Effector memory CD4-positive, alpha-beta T cell (primary cell): ENCODE results near the gene NEK2.

Experiments
- DNase-seq, 3 donors: peaks; one replicate each; pipeline ENCODE4 v3.0.0-alpha.2; 2020
- H3K27ac ChIP-seq: 2 replicates; pipeline ENCODE4 v1.7.0; 2013; ENCODE audit warnings: mild to moderate bottlenecking, low read length, moderate library complexity; ENCODE audit not compliant: insufficient read depth, poor library complexity, severe bottlenecking
- H3K27me3 ChIP-seq: replicated peaks from 2 replicates; pipeline ENCODE4 v1.7.0; 2013; ENCODE audit warnings: mild to moderate bottlenecking, low read length; ENCODE audit not compliant: insufficient read depth, control insufficient read depth, poor library complexity, severe bottlenecking
- H3K36me3 ChIP-seq: 2 replicates; pipeline ENCODE4 v1.7.0; 2013; ENCODE audit warnings: mild to moderate bottlenecking, low read length, moderate library complexity; ENCODE audit not compliant: control insufficient read depth, insufficient read depth
- H3K4me1 ChIP-seq: 2 replicates; pipeline ENCODE4 v1.7.0; 2013; ENCODE audit warnings: low read length, mild to moderate bottlenecking; ENCODE audit not compliant: control insufficient read depth, insufficient read depth, poor library complexity, severe bottlenecking
- H3K4me3 ChIP-seq: 2 replicates; pipeline ENCODE4 v1.7.0; 2013; ENCODE audit warnings: low read length, low read depth, mild to moderate bottlenecking; ENCODE audit not compliant: insufficient read depth, poor library complexity, severe bottlenecking
- H3K9me3 ChIP-seq: 2 replicates; pipeline ENCODE4 v1.7.0; 2013; ENCODE audit warnings: mild to moderate bottlenecking, low read length, moderate library complexity; ENCODE audit not compliant: control insufficient read depth

NEK2 gene

DNA sequence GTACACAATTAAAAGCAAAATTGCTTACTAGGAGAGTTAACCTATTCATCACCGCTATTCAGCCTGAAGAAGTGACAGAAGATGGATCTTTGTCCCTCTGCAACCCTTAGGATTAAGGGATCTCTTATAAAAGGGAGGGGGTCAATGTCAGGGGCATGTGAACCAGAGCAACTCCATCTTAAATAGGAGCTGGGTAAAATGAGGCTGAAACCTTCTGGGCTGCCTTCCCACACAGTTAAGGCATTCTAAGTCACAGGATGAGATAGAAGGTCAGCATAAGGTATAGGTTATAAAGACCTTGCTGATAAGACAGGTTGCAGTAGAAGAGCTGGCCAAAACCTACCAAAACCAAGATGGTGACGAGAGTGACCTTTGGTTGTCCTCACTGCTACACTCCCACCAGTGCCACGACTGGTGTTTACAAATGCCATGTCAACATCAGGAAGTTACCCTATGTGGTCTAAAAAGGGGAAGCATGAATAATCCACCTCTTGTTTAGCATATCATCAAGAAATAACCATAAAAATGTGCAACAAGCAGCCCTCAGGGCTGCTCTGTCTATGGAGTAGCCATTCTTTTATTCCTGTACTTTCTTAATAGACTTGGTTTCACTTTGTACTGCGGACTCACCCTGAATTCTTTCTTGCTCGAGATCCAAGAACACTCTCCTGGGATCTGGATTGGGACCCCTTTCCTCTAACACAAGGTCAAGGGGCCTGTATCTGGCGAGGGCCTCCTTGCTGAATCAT is 35.3 kb upstream of the NEK2 start:
- H3K36me3 ChIP-seq, result no peaks in the 10 kb centered on the region
- H3K4me3 ChIP-seq, result no peak overlapping the region
- no peak for DNase-seq
- H3K27ac ChIP-seq, result no peak overlapping the region
- no peaks in the 10 kb centered on the region for H3K9me3 ChIP-seq
- H3K27me3 ChIP-seq, result no peaks in the 10 kb centered on the region
- no peaks in the 10 kb centered on the region for H3K4me1 ChIP-seq

DNA sequence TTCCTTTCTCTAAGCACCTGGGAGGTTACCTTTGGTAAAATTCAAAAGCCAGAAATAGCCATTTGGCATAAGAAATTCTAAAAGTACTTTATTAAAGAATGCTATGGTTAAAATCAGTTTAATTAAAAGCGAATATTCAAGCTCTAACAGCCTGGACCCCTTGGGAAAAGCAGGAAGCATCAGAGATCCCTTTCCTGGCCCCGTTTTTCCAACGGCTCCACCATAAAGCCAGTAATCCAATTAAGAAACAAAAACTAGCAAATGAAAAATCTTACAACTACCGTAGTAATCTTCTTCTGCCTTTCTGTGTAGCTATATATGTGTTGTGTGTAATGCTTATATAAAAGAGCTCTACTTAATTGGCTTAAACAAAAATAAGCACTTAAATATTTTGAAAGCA is 33.5 kb upstream of the NEK2 start:
- no peak for DNase-seq
- Histone ChIP-seq H3K27me3 (no peaks in the 10 kb centered on the region), H3K9me3 (no peaks in the 10 kb centered on the region), H3K36me3 (no peaks in the 10 kb centered on the region), H3K27ac (no peak overlapping the region), H3K4me3 (no peak overlapping the region), H3K4me1 (no peaks in the 10 kb centered on the region)

GRCh38 chr1:211708006-211708405 is 32.6 kb upstream of the NEK2 start:
- DNase-seq, result no peak
- Histone ChIP-seq H3K9me3 (no peaks in the 10 kb centered on the region), H3K4me1 (no peaks in the 10 kb centered on the region), H3K27ac (no peak overlapping the region), H3K4me3 (no peak overlapping the region), H3K27me3 (no peaks in the 10 kb centered on the region), H3K36me3 (no peaks in the 10 kb centered on the region)

GRCh38 chr1:211705467-211706091 is 30.2 kb upstream of the NEK2 start:
- no peak for DNase-seq
- Histone ChIP-seq H3K4me3 (no peak overlapping the region), H3K9me3 (no peaks in the 10 kb centered on the region), H3K27me3 (no peaks in the 10 kb centered on the region), H3K27ac (no peak overlapping the region), H3K36me3 (no peaks in the 10 kb centered on the region), H3K4me1 (no peaks in the 10 kb centered on the region)

DNA sequence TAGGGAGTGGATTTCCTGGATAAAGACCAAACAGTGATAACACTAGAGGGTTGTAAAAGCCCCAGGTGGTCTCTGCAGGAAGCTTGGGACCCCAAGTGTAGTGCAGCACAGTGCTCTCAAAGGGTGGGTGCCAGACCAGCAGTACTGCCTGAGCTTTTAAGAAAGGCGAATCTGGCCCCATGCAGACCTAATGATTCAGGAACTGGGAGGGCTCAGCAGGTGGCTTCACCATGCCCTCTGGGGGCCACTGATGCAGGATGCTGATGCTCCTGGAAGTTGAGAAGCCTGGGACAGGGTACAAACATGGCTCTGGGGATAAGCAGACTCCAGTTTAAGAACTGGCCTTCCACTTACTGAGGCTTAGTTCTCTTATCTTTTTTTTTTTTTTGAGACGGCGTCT is 29.1 kb upstream of the NEK2 start:
- Histone ChIP-seq H3K36me3 (no peaks in the 10 kb centered on the region), H3K27ac (no peak overlapping the region), H3K4me3 (no peak overlapping the region), H3K27me3 (no peaks in the 10 kb centered on the region), H3K9me3 (no peaks in the 10 kb centered on the region), H3K4me1 (no peaks in the 10 kb centered on the region)
- DNase-seq, result no peak

DNA sequence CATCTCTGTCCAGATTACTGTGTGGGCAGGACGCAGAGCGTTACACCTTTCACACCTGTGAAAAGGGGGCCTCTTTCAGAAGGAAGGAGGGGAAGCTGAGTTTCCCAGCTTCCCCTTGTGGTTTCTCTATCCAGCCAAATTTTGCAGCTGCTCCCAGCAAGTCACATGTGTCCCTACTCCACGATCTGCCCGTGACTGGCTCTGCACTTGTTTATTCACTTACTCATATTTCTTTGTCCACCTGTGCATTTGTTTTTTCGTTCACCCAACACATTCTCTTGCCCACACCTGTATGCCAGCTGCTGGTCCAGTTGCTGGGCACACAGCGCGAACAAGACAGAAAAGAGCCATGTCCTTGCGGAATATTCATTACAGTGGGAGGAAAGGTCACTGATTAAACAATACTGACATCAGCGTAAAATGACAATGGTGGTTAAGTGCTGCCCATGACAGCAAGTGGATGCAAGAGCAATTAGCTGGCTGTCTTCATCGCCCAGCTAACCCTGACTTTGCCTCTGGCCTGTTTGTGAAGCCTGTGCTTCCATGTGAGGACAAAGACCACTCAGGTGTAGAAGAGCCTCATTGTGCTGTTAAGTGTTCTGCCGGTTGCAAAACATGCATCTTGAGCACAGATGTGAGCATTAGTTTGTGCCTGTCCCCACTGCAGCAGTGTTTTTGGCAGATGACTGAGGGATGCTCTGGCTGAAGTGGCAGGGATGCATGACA is 28.6 kb upstream of the NEK2 start:
- Histone ChIP-seq H3K9me3 (no peaks in the 10 kb centered on the region), H3K36me3 (no peaks in the 10 kb centered on the region), H3K27ac (no peak overlapping the region), H3K4me3 (no peak overlapping the region), H3K4me1 (no peaks in the 10 kb centered on the region), H3K27me3 (no peaks in the 10 kb centered on the region)
- DNase-seq, result no peak

DNA sequence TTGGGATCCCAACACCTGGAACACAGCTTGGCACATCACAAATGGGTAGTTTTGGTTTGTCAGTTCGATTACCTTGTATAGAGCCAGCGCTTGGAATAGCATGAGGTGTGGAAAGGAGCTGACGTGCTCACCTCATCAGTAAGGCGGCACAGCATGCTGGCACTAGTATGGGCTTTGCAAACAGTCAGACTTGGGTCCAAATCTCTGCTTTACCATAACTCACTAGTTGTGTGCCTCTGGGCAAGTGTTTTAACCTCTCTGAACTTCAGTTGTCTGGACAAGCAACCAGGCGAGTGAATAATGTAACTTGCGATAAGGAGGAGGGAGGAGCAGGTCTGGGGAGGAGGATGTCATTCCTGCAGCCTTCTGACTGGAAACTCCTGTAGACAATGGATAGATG is 26.3 kb upstream of the NEK2 start:
- Histone ChIP-seq H3K4me1 (no peaks in the 10 kb centered on the region), H3K4me3 (no peak overlapping the region), H3K36me3 (no peaks in the 10 kb centered on the region), H3K27ac (no peak overlapping the region), H3K9me3 (no peaks in the 10 kb centered on the region), H3K27me3 (no peaks in the 10 kb centered on the region)
- DNase-seq, result no peak

DNA sequence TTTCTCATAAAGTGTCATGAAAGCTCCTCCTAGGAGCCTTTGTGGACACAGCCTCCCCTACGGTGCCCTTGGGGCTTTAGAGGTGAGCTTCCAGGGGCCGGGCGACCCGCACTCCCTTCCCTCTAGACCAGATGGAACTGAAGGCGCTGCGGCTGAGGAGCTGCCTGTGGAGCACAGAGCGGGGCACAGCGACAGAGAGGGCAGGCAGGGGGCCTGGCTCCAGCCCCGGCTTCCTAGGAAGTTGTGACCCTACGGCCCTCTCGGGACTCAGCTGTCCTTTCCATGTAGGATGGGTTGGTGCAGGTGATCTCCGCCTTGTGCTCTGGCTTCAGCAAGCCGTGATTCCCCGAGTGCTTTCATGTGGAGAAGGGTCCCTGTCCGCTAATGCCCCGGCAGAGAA is 23.6 kb upstream of the NEK2 start:
- no peak for DNase-seq
- H3K4me3 ChIP-seq, result no peak overlapping the region
- no peaks in the 10 kb centered on the region for H3K36me3 ChIP-seq
- no peaks in the 10 kb centered on the region for H3K4me1 ChIP-seq
- H3K27ac ChIP-seq, result no peak overlapping the region
- no peaks in the 10 kb centered on the region for H3K9me3 ChIP-seq
- no peaks in the 10 kb centered on the region for H3K27me3 ChIP-seq

DNA sequence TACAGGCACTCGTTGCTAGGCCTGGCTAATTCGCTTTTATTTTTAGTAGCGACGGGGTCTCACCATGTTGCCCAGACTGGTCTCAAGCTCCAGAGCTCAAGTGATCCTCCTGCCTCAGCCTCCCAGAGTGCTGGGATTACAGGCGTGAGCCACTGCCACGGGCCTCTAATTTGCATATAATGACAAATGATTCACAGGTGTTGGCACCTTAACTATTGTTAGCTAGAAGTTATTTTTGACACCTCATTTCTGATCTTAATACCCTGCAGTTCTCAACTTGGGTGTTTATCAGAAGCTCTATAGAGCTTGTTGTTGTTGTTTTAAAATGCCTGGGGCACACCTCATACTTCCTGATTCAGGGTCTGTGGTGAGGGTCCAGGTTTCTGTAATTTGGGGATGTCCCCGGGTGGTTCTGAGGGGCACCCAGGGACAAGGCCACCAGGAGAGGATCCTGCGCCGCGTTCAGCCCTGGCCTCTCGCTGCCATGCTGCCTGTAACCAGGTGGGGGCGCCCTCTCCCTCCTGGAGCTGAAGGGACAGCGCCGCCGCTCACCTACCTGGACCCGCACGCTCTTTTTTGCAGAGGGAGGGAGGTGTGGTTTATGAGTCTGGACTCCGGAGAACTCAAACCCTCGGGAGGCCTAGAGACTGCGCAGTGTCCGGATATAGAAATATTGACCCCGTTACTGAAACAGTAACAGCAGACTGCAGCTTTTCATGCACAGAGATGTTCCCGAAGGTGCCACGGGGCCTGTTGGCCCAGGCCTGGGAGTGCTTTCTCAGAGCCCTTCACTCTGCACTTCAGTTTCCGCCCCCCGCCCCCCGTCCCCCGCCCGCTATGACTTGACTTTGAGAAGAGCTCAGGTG is 23.0 kb upstream of the NEK2 start:
- Histone ChIP-seq H3K27ac (no peak overlapping the region), H3K27me3 (no peaks in the 10 kb centered on the region), H3K4me3 (peak overlapping the region; percentile 26), H3K9me3 (no peaks in the 10 kb centered on the region), H3K36me3 (no peaks in the 10 kb centered on the region), H3K4me1 (no peaks in the 10 kb centered on the region)
- peak; percentile 49 to 65 (median 51) for DNase-seq
